SJCRH30 (cell line): Measurements from ENCODE around the gene ADISSP. TPM values are rescaled to one million over a fixed set of nuclear protein-coding genes. Genes with fewer than 3 reads are reported as not detected.

ENCODE experiments used
- total RNA-seq: library from RNA; depleted of rRNA; stranded (reverse); fragments of >200 nt; shearing (Covaris generic); gene quantifications from 2 replicates; pipeline ENCODE4 v1.2.3, GENCODE V29; 2014; rRNA removed

The ADISSP gene
- total RNA-seq, 1 experiment from 2014 or later = 44.9 TPM

Other genes with a start within 250 kb of the ADISSP start
- gene GFRA4, start 104.4 kb downstream of the ADISSP start, total RNA-seq = not detected in 2 replicates
- not detected in 2 replicates for gene ADAM33, start 85.7 kb downstream of the ADISSP start, total RNA-seq
- gene SIGLEC1, start 55.2 kb downstream of the ADISSP start, total RNA-seq = 0.02 TPM in 1 of 2 replicates, not detected in the other
- gene HSPA12B, start 35.1 kb downstream of the ADISSP start, total RNA-seq = not detected in 2 replicates
- 0.08 and 0.16 TPM in 2 replicates for gene SPEF1, start 13.7 kb upstream of the ADISSP start, total RNA-seq
- 34.6 and 36.7 TPM in 2 replicates for gene CENPB, start 19.0 kb upstream of the ADISSP start, total RNA-seq
- gene CDC25B, start 28.6 kb upstream of the ADISSP start, total RNA-seq = 75.1 and 78.8 TPM in 2 replicates
- 8.9 and 9.4 TPM in 2 replicates for gene AP5S1, start 52.8 kb upstream of the ADISSP start, total RNA-seq
- gene MAVS, start 79.1 kb upstream of the ADISSP start, total RNA-seq = 26.4 and 28.9 TPM in 2 replicates
- 48.0 and 57.9 TPM in 2 replicates for gene PANK2, start 121.6 kb upstream of the ADISSP start, total RNA-seq
- 7.4 and 7.5 TPM in 2 replicates for gene RNF24, start 247.8 kb upstream of the ADISSP start, total RNA-seq